Measurements from ENCODE around the gene SUMO1.
A peak's percentile ranks its signal among the peaks of the same experiment; 100 is the strongest.

Gene SUMO1

GRCh38 chr2:202237787-202238233, 587 bp downstream of the SUMO1 start:
- H3K4me1 ChIP-seq (ENCODE audit: insufficient read depth, low read length), result peaks cover 6% of the 10 kb centered on the region; the same call in 1 of the 2 replicates
- no peaks in the 10 kb centered on the region for H3K9me3 ChIP-seq (ENCODE audit: control insufficient read depth, insufficient read depth, low read length)
- H3K36me3 ChIP-seq (ENCODE audit: insufficient read depth, low read length), result no peaks in the 10 kb centered on the region
- H3K9ac ChIP-seq (ENCODE audit: low read depth, low read length), result peak overlapping the region; percentile 68

GRCh38 chr2:202221873-202222272, 16.5 kb downstream of the SUMO1 start:
- Histone ChIP-seq H3K4me1 (ENCODE audit: insufficient read depth, low read length) (peaks cover 7% of the 10 kb centered on the region), H3K9ac (ENCODE audit: low read depth, low read length) (no peak overlapping the region), H3K9me3 (ENCODE audit: control insufficient read depth, insufficient read depth, low read length) (no peaks in the 10 kb centered on the region), H3K36me3 (ENCODE audit: insufficient read depth, low read length) (no peaks in the 10 kb centered on the region)

GRCh38 chr2:202215179-202215578, 23.2 kb downstream of the SUMO1 start:
- H3K9me3 ChIP-seq (ENCODE audit: control insufficient read depth, insufficient read depth, low read length), result no peaks in the 10 kb centered on the region
- no peaks in the 10 kb centered on the region for H3K4me1 ChIP-seq (ENCODE audit: insufficient read depth, low read length)
- peaks cover 2% of the 10 kb centered on the region; the same call in 1 of the 2 replicates for H3K36me3 ChIP-seq (ENCODE audit: insufficient read depth, low read length)
- H3K9ac ChIP-seq (ENCODE audit: low read depth, low read length), result no peak overlapping the region

GRCh38 chr2:202208526-202208925, 29.9 kb downstream of the SUMO1 start:
- Histone ChIP-seq H3K9me3 (ENCODE audit: control insufficient read depth, insufficient read depth, low read length) (no peaks in the 10 kb centered on the region), H3K9ac (ENCODE audit: low read depth, low read length) (no peak overlapping the region), H3K4me1 (ENCODE audit: insufficient read depth, low read length) (no peaks in the 10 kb centered on the region), H3K36me3 (ENCODE audit: insufficient read depth, low read length) (peaks cover 2% of the 10 kb centered on the region; the same call in 1 of the 2 replicates)

- H3K4me1 ChIP-seq (ENCODE audit: insufficient read depth, low read length), result no peaks in the 10 kb centered on the region
- no peaks in the 10 kb centered on the region for H3K36me3 ChIP-seq (ENCODE audit: insufficient read depth, low read length)
- no peaks in the 10 kb centered on the region for H3K9me3 ChIP-seq (ENCODE audit: control insufficient read depth, insufficient read depth, low read length)
- no peak overlapping the region for H3K9ac ChIP-seq (ENCODE audit: low read depth, low read length)
Measured at GRCh38 chr2:202204855-202205254, 33.5 kb downstream of the SUMO1 start.

GRCh38 chr2:202203348-202203747, 35.0 kb downstream of the SUMO1 start:
- no peaks in the 10 kb centered on the region for H3K9me3 ChIP-seq (ENCODE audit: control insufficient read depth, insufficient read depth, low read length)
- H3K4me1 ChIP-seq (ENCODE audit: insufficient read depth, low read length), result no peaks in the 10 kb centered on the region
- no peaks in the 10 kb centered on the region for H3K36me3 ChIP-seq (ENCODE audit: insufficient read depth, low read length)
- no peak overlapping the region for H3K9ac ChIP-seq (ENCODE audit: low read depth, low read length)

GRCh38 chr2:202201220-202202160, 36.9 kb downstream of the SUMO1 start:
- Histone ChIP-seq H3K9ac (ENCODE audit: low read depth, low read length) (no peak overlapping the region), H3K9me3 (ENCODE audit: control insufficient read depth, insufficient read depth, low read length) (no peaks in the 10 kb centered on the region), H3K4me1 (ENCODE audit: insufficient read depth, low read length) (peaks cover 3% of the 10 kb centered on the region; the same call in 1 of the 2 replicates), H3K36me3 (ENCODE audit: insufficient read depth, low read length) (no peaks in the 10 kb centered on the region)

- Histone ChIP-seq H3K36me3 (ENCODE audit: insufficient read depth, low read length) (no peaks in the 10 kb centered on the region), H3K4me1 (ENCODE audit: insufficient read depth, low read length) (peaks cover 3% of the 10 kb centered on the region; the same call in 1 of the 2 replicates), H3K9ac (ENCODE audit: low read depth, low read length) (no peak overlapping the region), H3K9me3 (ENCODE audit: control insufficient read depth, insufficient read depth, low read length) (no peaks in the 10 kb centered on the region)
Measured at GRCh38 chr2:202196727-202197126, 41.7 kb downstream of the SUMO1 start.

- Histone ChIP-seq H3K4me1 (ENCODE audit: insufficient read depth, low read length) (peaks cover 3% of the 10 kb centered on the region; the same call in 1 of the 2 replicates), H3K9me3 (ENCODE audit: control insufficient read depth, insufficient read depth, low read length) (no peaks in the 10 kb centered on the region), H3K36me3 (ENCODE audit: insufficient read depth, low read length) (no peaks in the 10 kb centered on the region), H3K9ac (ENCODE audit: low read depth, low read length) (no peak overlapping the region)
Measured at GRCh38 chr2:202194418-202194817, 44.0 kb downstream of the SUMO1 start.

- Histone ChIP-seq H3K4me1 (ENCODE audit: insufficient read depth, low read length) (peaks cover 3% of the 10 kb centered on the region; the same call in 1 of the 2 replicates), H3K9ac (ENCODE audit: low read depth, low read length) (no peak overlapping the region), H3K9me3 (ENCODE audit: control insufficient read depth, insufficient read depth, low read length) (no peaks in the 10 kb centered on the region), H3K36me3 (ENCODE audit: insufficient read depth, low read length) (no peaks in the 10 kb centered on the region)
Measured at GRCh38 chr2:202193881-202194353, 44.5 kb downstream of the SUMO1 start.

GRCh38 chr2:202193305-202193704, 45.1 kb downstream of the SUMO1 start:
- H3K36me3 ChIP-seq (ENCODE audit: insufficient read depth, low read length), result no peaks in the 10 kb centered on the region
- H3K9ac ChIP-seq (ENCODE audit: low read depth, low read length), result no peak overlapping the region
- H3K4me1 ChIP-seq (ENCODE audit: insufficient read depth, low read length), result peaks cover 3% of the 10 kb centered on the region; the same call in 1 of the 2 replicates
- no peaks in the 10 kb centered on the region for H3K9me3 ChIP-seq (ENCODE audit: control insufficient read depth, insufficient read depth, low read length)

GRCh38 chr2:202187570-202187969, 50.8 kb downstream of the SUMO1 start:
- Histone ChIP-seq H3K36me3 (ENCODE audit: insufficient read depth, low read length) (no peaks in the 10 kb centered on the region), H3K9ac (ENCODE audit: low read depth, low read length) (no peak overlapping the region), H3K9me3 (ENCODE audit: control insufficient read depth, insufficient read depth, low read length) (no peaks in the 10 kb centered on the region), H3K4me1 (ENCODE audit: insufficient read depth, low read length) (no peaks in the 10 kb centered on the region)

GRCh38 chr2:202186641-202187202, 51.7 kb downstream of the SUMO1 start:
- Histone ChIP-seq H3K9ac (ENCODE audit: low read depth, low read length) (no peak overlapping the region), H3K9me3 (ENCODE audit: control insufficient read depth, insufficient read depth, low read length) (no peaks in the 10 kb centered on the region), H3K36me3 (ENCODE audit: insufficient read depth, low read length) (no peaks in the 10 kb centered on the region), H3K4me1 (ENCODE audit: insufficient read depth, low read length) (no peaks in the 10 kb centered on the region)

GRCh38 chr2:202185156-202185555, 53.2 kb downstream of the SUMO1 start:
- Histone ChIP-seq H3K9ac (ENCODE audit: low read depth, low read length) (no peak overlapping the region), H3K36me3 (ENCODE audit: insufficient read depth, low read length) (no peaks in the 10 kb centered on the region), H3K9me3 (ENCODE audit: control insufficient read depth, insufficient read depth, low read length) (no peaks in the 10 kb centered on the region), H3K4me1 (ENCODE audit: insufficient read depth, low read length) (no peaks in the 10 kb centered on the region)

GRCh38 chr2:202184557-202184956, 53.8 kb downstream of the SUMO1 start:
- H3K36me3 ChIP-seq (ENCODE audit: insufficient read depth, low read length), result no peaks in the 10 kb centered on the region
- no peaks in the 10 kb centered on the region for H3K4me1 ChIP-seq (ENCODE audit: insufficient read depth, low read length)
- no peaks in the 10 kb centered on the region for H3K9me3 ChIP-seq (ENCODE audit: control insufficient read depth, insufficient read depth, low read length)
- no peak overlapping the region for H3K9ac ChIP-seq (ENCODE audit: low read depth, low read length)

Data from ES-I3 (cell line).